K562 (cell line): ENCODE measurements around the gene CEP250. TPM values are rescaled to one million over a fixed set of nuclear protein-coding genes. Genes with fewer than 3 reads are reported as not detected.

Experiments used
- ATAC-seq: fragments of 200-7000 bp; cut with Tn5 transposase; 3 replicates; pipeline ENCODE4 v1.9.1; 2020; ENCODE audit warnings: moderate library complexity
- BruUV-seq: library from RNA; stranded (reverse); fragments of 400-500 nt; replicated peaks from 2 replicates; lab custom pipeline; 2021; lab: Mats Ljungman, UMichigan
- CTCF ChIA-PET: fragments of 300-600 bp; formaldehyde crosslinking; extraction: SDS; loops from one replicate; lab custom pipeline; 2021; ENCODE audit warnings: low intra/inter-chr PET ratio; lab: Yijun Ruan, JAX
- POLR2A ChIA-PET: fragments of 300-600, 350-650 bp; sonication (Branson Sonifier 250); formaldehyde crosslinking; extraction: SDS; loops from one replicate; lab custom pipeline; 2021; ENCODE audit warnings: antibody characterized with exemption, inconsistent platforms; lab: Yijun Ruan, JAX
- DNase-seq, 4 experiments: peaks; one replicate each; pipeline versions ENCODE4 v3.0.0 to v3.0.0-alpha.2; 2011 to 2018; ENCODE audit warnings: low spot score in 3 of 4, mixed read lengths in 3 of 4; ENCODE audit errors: extremely low read depth in 1 of 4
- FAIRE-seq: peaks from 2 replicates; lab custom pipeline; 2011; peaks lifted over from hg19 to GRCh38; lab: Jason Lieb, UNC
- H2AFZ ChIP-seq: 2 replicates; pipeline ENCODE4 v1.6.0; 2011; ENCODE audit warnings: low read depth, low read length, control low read depth, inconsistent platforms
- H3K27ac ChIP-seq: fragments of 200-600 bp; 3 replicates; pipeline ENCODE4 v1.8.0; 2011; ENCODE audit warnings: low read depth, mild to moderate bottlenecking, control low read depth, inconsistent platforms, low read length, moderate library complexity, mixed read lengths; ENCODE audit errors: extremely low read depth
- H3K27me3 ChIP-seq, 2 experiments: fragments of 300-600 bp in 1 of 2; 2 replicates in 1 of 2; 3 replicates in 1 of 2; pipeline versions ENCODE4 v1.6.0 to v1.8.0; 2011; ENCODE audit warnings: inconsistent platforms in 2 of 2, low read length in 2 of 2, mild to moderate bottlenecking in 1 of 2, mixed read lengths in 1 of 2, moderate library complexity in 1 of 2; ENCODE audit not compliant: control insufficient read depth in 2 of 2, insufficient read depth in 2 of 2
- H3K36me3 ChIP-seq: fragments of 300-600 bp; 3 replicates; pipeline ENCODE4 v1.8.0; 2011; ENCODE audit warnings: mild to moderate bottlenecking, low read length, inconsistent platforms; ENCODE audit not compliant: control insufficient read depth, insufficient read depth
- H3K4me1 ChIP-seq, 2 experiments: fragments of 200-600 bp in 1 of 2; replicated peaks in 1 of 2; 2 replicates in 1 of 2; 3 replicates in 1 of 2; pipeline versions ENCODE4 v1.5.1 to v1.8.0; 2011; ENCODE audit warnings: inconsistent platforms in 2 of 2, low read length in 2 of 2, mild to moderate bottlenecking in 1 of 2, mixed read lengths in 1 of 2, moderate library complexity in 1 of 2; ENCODE audit not compliant: control insufficient read depth in 2 of 2, insufficient read depth in 2 of 2
- H3K4me2 ChIP-seq: 2 replicates; pipeline ENCODE4 v1.6.1; 2011; ENCODE audit warnings: low read length, control low read depth, inconsistent platforms, mixed read lengths; ENCODE audit not compliant: insufficient read depth
- H3K4me3 ChIP-seq: fragments of 200-600 bp; sonication (generic), shearing (Covaris generic); 2 replicates; pipeline ENCODE4 v1.5.1; 2016; ENCODE audit warnings: control low read depth, inconsistent platforms
- H3K79me2 ChIP-seq: fragments of 200-600 bp; 3 replicates; pipeline ENCODE4 v1.8.0; 2011; ENCODE audit warnings: low read length, inconsistent platforms; ENCODE audit not compliant: control insufficient read depth, insufficient read depth
- H3K9ac ChIP-seq, 2 experiments: 2 replicates each; pipeline versions ENCODE4 v1.6.0 to v1.6.1; 2011; ENCODE audit warnings: low read depth in 2 of 2, low read length in 2 of 2, control low read depth in 1 of 2, inconsistent platforms in 1 of 2, mild to moderate bottlenecking in 1 of 2, mixed read lengths in 1 of 2; ENCODE audit not compliant: insufficient read depth in 1 of 2
- H3K9me1 ChIP-seq: one replicate; pipeline ENCODE4 v1.6.0; 2011; ENCODE audit warnings: inconsistent platforms, mild to moderate bottlenecking, low read length, moderate library complexity; ENCODE audit not compliant: control insufficient read depth, insufficient read depth
- H3K9me3 ChIP-seq: replicated peaks from 2 replicates; pipeline ENCODE4 v1.5.1; 2011; ENCODE audit warnings: low read depth, low read length, inconsistent platforms; ENCODE audit not compliant: control insufficient read depth, insufficient read depth
- H4K20me1 ChIP-seq: replicated peaks from 2 replicates; pipeline ENCODE4 v1.6.1; 2011; ENCODE audit warnings: low read length, inconsistent platforms, mixed read lengths; ENCODE audit not compliant: control insufficient read depth, insufficient read depth
- ARHGAP35 ChIP-seq: fragments of 450-650 bp; IDR thresholded peaks from 2 replicates; pipeline ENCODE4 v1.6.1; 2018; ENCODE audit not compliant: partially characterized antibody
- GTF2F1 ChIP-seq: IDR thresholded peaks from 2 replicates; pipeline ENCODE4 v1.6.1; 2011; ENCODE audit warnings: low read depth, low read length, improper control_type of control experiment
- HNRNPK ChIP-seq: fragments of 200-400 bp; formaldehyde crosslinking; IDR thresholded peaks from one replicate; pipeline ENCODE4 v1.6.1; 2018; ENCODE audit warnings: mild to moderate bottlenecking, low read depth, low read length; ENCODE audit not compliant: poor library complexity, severe bottlenecking
- MCM2 ChIP-seq: fragments of 450-650 bp; IDR thresholded peaks from 2 replicates; pipeline ENCODE4 v1.6.1; 2017; ENCODE audit warnings: low read depth, mild to moderate bottlenecking
- NELFE ChIP-seq: IDR thresholded peaks from 2 replicates; pipeline ENCODE4 v1.6.1; 2011; ENCODE audit warnings: mild to moderate bottlenecking; ENCODE audit not compliant: insufficient read depth, insufficient read length
- NFATC3 ChIP-seq: fragments of 450-650 bp; IDR thresholded peaks from 2 replicates; pipeline ENCODE4 v1.6.1; 2017; ENCODE audit warnings: mild to moderate bottlenecking
- PCBP1 ChIP-seq: fragments of 200-400 bp; formaldehyde crosslinking; IDR thresholded peaks from 2 replicates; pipeline ENCODE4 v1.6.1; 2018; ENCODE audit warnings: mild to moderate bottlenecking, low read depth, low read length; ENCODE audit not compliant: poor library complexity, severe bottlenecking
- ZNF274 ChIP-seq: IDR thresholded peaks from 2 replicates; pipeline ENCODE4 v1.6.1; 2011; ENCODE audit warnings: low read depth, mild to moderate bottlenecking, low read length, moderate library complexity, borderline replicate concordance
- ZZZ3 ChIP-seq: fragments of 450-650 bp; IDR thresholded peaks from 2 replicates; pipeline ENCODE4 v1.6.1; 2016; ENCODE audit warnings: antibody characterized with exemption, mild to moderate bottlenecking, moderate library complexity
- WGBS: fragments of 100-300 bp; shearing (Covaris generic); methylation state at CpG from one replicate; pipeline ENCODE4 v1.1.6; 2016; ENCODE audit warnings: low coverage, mixed read lengths; ENCODE audit not compliant: insufficient coverage; ENCODE audit errors: missing lambda C conversion rate; 5-methylcytosine and 5-hydroxymethylcytosine counted together
- in situ Hi-C: fragments of 300-500 bp; cut with MboI; formaldehyde crosslinking; loops from 4 replicates; pipeline ENCODE4 v1.15.0; 2018; ENCODE audit warnings: inconsistent platforms, mixed read lengths
- intact Hi-C: fragments of 100-400 bp; cut with micrococcal nuclease; formaldehyde crosslinking; loops from 2 replicates; pipeline ENCODE4 v1.14.2; 2022
- polyA plus RNA-seq, 8 experiments: library from polyadenylated mRNA; depleted of rRNA in 4 of 8; stranded (reverse) in 5 of 8; unstranded in 3 of 8; fragments of >200 nt; fragmentation: Nextera tagmentation in 2 of 8; fragmentation: Illumina TruSeq in 1 of 8; extraction: Ambion mirVana in 2 of 8; extraction: Trizol in 1 of 8; gene quantifications; 2 replicates each; pipeline versions ENCODE4 v1.2.1 to v1.2.3, GENCODE V29; 2011 to 2014; ENCODE audit warnings: inconsistent platforms in 1 of 8, missing spikeins in 1 of 8
- total RNA-seq, 7 experiments: library from RNA; depleted of rRNA in 6 of 7; stranded (reverse); fragments of >200 nt in 6 of 7; fragmentation: Illumina TruSeq in 2 of 7; extraction: Trizol in 2 of 7; gene quantifications; 2 replicates each; pipeline versions ENCODE4 v1.2.1 to v1.2.3, GENCODE V29; 2011 to 2021; ENCODE audit warnings: low replicate concordance in 1 of 7
- TF ChIP-seq, protein P1 (sequence below): fragments of 200-800 bp; sonication (Bioruptor generic); IDR thresholded peaks from 2 replicates; pipeline ENCODE4 v1.6.1; 2017; ENCODE audit warnings: missing genetic modification characterization, missing compliant biosample characterization
- TF ChIP-seq, protein P2 (sequence below): IDR thresholded peaks from 2 replicates; pipeline ENCODE4 v1.6.1; 2011; ENCODE audit warnings: borderline replicate concordance, low read depth, mild to moderate bottlenecking, moderate library complexity, low read length; ENCODE audit not compliant: insufficient read depth, poor library complexity, severe bottlenecking

The CEP250 gene
- total and polyA plus RNA-seq, 9 of the 15 experiments (the other 6 are each of a cell fraction or from before 2014, with no cell fraction given), result 2.5 to 41.9 (median 20.5) TPM

DNA sequence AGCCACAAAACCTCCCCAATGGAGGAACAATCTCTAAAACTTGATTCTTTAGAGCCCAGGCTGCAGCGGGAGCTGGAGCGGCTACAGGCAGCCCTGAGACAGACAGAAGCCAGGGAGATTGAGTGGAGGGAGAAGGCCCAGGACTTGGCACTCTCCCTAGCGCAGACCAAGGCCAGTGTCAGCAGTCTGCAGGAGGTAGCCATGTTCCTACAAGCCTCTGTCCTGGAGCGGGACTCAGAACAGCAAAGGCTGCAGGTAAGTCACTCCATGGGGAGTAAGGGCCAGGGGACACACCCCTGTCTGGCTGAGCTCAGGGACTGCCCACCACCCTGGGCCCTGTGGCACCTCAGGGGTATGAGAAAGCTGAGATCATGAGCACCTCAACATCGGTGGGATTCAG is 49.4 kb downstream of the CEP250 start:
- Histone ChIP-seq H2AFZ (no peak overlapping the region), H3K4me1 (peaks cover 0 to 4% of the 10 kb centered on the region in 2 experiments; a peak in 1 of 5 replicates), H3K79me2 (no peaks in the 10 kb centered on the region), H4K20me1 (0 out of 2 replicates have a peak, but pooled peaks cover 8% of the 10 kb centered on the region), H3K4me2 (no peak overlapping the region), H3K9me3 (no peaks in the 10 kb centered on the region), H3K4me3 (no peak overlapping the region), H3K27me3 (no peaks in the 10 kb centered on the region), H3K27ac (no peak overlapping the region), H3K36me3 (peaks cover 78% of the 10 kb centered on the region; the same call in 2 of the 3 replicates), H3K9ac (no peak overlapping the region), H3K9me1 (no peaks in the 10 kb centered on the region)
- ChIA-PET POLR2A (interaction anchor here (0.7 to 1.7 kb wide), 2 partner anchors 56 to 560 kb away, joined by 3 read pairs; no protein-coding TSS in a partner anchor), CTCF (interaction anchor here (0.6 kb wide), 1 partner anchor 115 kb away, joined by 3 read pairs; no protein-coding TSS in a partner anchor)
- ATAC-seq, result no peak
- BruUV-seq, result no TSS peak
- FAIRE-seq, result no peak
- WGBS, result 92% methylated on average over 5 of the region's 5 CpGs
- intact Hi-C loops (no loop called here), in situ Hi-C loops (no loop called here)
- DNase-seq, result no peak
- no peak for TF ChIP-seq PCBP1
- no peak for TF ChIP-seq ARHGAP35
- TF ChIP-seq ZZZ3, result no peak
- no peak for TF ChIP-seq NFATC3
- no peak for TF ChIP-seq ZNF274
- no peak for TF ChIP-seq NELFE
- TF ChIP-seq, protein P1, sequence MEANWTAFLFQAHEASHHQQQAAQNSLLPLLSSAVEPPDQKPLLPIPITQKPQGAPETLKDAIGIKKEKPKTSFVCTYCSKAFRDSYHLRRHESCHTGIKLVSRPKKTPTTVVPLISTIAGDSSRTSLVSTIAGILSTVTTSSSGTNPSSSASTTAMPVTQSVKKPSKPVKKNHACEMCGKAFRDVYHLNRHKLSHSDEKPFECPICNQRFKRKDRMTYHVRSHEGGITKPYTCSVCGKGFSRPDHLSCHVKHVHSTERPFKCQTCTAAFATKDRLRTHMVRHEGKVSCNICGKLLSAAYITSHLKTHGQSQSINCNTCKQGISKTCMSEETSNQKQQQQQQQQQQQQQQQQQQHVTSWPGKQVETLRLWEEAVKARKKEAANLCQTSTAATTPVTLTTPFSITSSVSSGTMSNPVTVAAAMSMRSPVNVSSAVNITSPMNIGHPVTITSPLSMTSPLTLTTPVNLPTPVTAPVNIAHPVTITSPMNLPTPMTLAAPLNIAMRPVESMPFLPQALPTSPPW (CRISPR knock-in tag), result no peak
- no peak for TF ChIP-seq HNRNPK
- TF ChIP-seq GTF2F1, result no peak
- TF ChIP-seq, protein P2, sequence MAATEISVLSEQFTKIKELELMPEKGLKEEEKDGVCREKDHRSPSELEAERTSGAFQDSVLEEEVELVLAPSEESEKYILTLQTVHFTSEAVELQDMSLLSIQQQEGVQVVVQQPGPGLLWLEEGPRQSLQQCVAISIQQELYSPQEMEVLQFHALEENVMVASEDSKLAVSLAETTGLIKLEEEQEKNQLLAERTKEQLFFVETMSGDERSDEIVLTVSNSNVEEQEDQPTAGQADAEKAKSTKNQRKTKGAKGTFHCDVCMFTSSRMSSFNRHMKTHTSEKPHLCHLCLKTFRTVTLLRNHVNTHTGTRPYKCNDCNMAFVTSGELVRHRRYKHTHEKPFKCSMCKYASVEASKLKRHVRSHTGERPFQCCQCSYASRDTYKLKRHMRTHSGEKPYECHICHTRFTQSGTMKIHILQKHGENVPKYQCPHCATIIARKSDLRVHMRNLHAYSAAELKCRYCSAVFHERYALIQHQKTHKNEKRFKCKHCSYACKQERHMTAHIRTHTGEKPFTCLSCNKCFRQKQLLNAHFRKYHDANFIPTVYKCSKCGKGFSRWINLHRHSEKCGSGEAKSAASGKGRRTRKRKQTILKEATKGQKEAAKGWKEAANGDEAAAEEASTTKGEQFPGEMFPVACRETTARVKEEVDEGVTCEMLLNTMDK, result no peak
- TF ChIP-seq MCM2, result no peak
